Keratinocyte (primary cell): ENCODE measurements around the gene MDK. TPM values are rescaled to one million over a fixed set of nuclear protein-coding genes. Genes with fewer than 3 reads are reported as not detected.
"Not testable (repeated sequence)": the region's sequence is repeated elsewhere in the genome, so short reads cannot be mapped to it uniquely, and the experiment has no call there.

Experiments
- DNase-seq: peaks from one replicate; pipeline ENCODE4 v3.0.0-alpha.2; 2011; ENCODE audit warnings: low read depth, missing footprints, low spot score
- FAIRE-seq: peaks from 2 replicates; lab custom pipeline; 2011; peaks lifted over from hg19 to GRCh38; lab: Jason Lieb, UNC
- H2AFZ ChIP-seq: 2 replicates; pipeline ENCODE4 v1.6.0; 2012; ENCODE audit warnings: low read length, control low read depth, inconsistent platforms; ENCODE audit not compliant: control insufficient read depth
- H3K27ac ChIP-seq: 2 replicates; pipeline ENCODE4 v1.5.1; 2011; ENCODE audit warnings: low read length; ENCODE audit not compliant: control insufficient read depth, insufficient read depth
- H3K27me3 ChIP-seq: 3 replicates; pipeline ENCODE4 v1.6.0; 2011; ENCODE audit warnings: low read length; ENCODE audit not compliant: control insufficient read depth, insufficient read depth; ENCODE audit errors: extremely low read depth
- H3K36me3 ChIP-seq, 2 experiments: 2 replicates in 1 of 2; 3 replicates in 1 of 2; pipeline ENCODE4 v1.5.1; 2011; ENCODE audit warnings: low read length in 2 of 2, mild to moderate bottlenecking in 1 of 2; ENCODE audit not compliant: control insufficient read depth in 2 of 2, insufficient read depth in 2 of 2; ENCODE audit errors: extremely low read depth in 1 of 2
- H3K4me1 ChIP-seq: 3 replicates; pipeline ENCODE4 v1.5.1; 2011; ENCODE audit warnings: low read length; ENCODE audit not compliant: control insufficient read depth, insufficient read depth; ENCODE audit errors: extremely low read depth
- H3K4me2 ChIP-seq: 3 replicates; pipeline ENCODE4 v1.6.0; 2011; ENCODE audit warnings: low read depth, low read length; ENCODE audit not compliant: control insufficient read depth, insufficient read depth; ENCODE audit errors: extremely low read depth
- H3K4me3 ChIP-seq, 3 experiments: fragments of 200-600 bp in 1 of 3; sonication (generic) in 1 of 3; 2 replicates in 2 of 3; 3 replicates in 1 of 3; pipeline ENCODE4 v1.5.1; 2011 to 2016; ENCODE audit warnings: low read length in 3 of 3, mild to moderate bottlenecking in 3 of 3, control low read depth in 2 of 3, inconsistent platforms in 1 of 3, low read depth in 1 of 3, mixed read lengths in 1 of 3, mixed run types in 1 of 3, moderate library complexity in 1 of 3; ENCODE audit not compliant: control insufficient read depth in 2 of 3, insufficient read depth in 2 of 3; ENCODE audit errors: extremely low read depth in 1 of 3
- H3K79me2 ChIP-seq: 2 replicates; pipeline ENCODE4 v1.6.0; 2012; ENCODE audit warnings: low read length; ENCODE audit not compliant: control insufficient read depth, insufficient read depth
- H3K9ac ChIP-seq: 3 replicates; pipeline ENCODE4 v1.6.0; 2011; ENCODE audit warnings: low read length; ENCODE audit not compliant: control insufficient read depth, insufficient read depth; ENCODE audit errors: extremely low read depth
- H3K9me1 ChIP-seq: 3 replicates; pipeline ENCODE4 v1.6.0; 2011; ENCODE audit warnings: low read length; ENCODE audit not compliant: control insufficient read depth, insufficient read depth; ENCODE audit errors: extremely low read depth
- H3K9me3 ChIP-seq: 2 replicates; pipeline ENCODE4 v1.5.1; 2012; ENCODE audit warnings: low read depth, low read length; ENCODE audit not compliant: control insufficient read depth
- H4K20me1 ChIP-seq: 3 replicates; pipeline ENCODE4 v1.6.0; 2011; ENCODE audit warnings: low read length; ENCODE audit not compliant: control insufficient read depth, insufficient read depth; ENCODE audit errors: extremely low read depth
- CTCF ChIP-seq, 3 experiments: IDR thresholded peaks in 1 of 3; conservative IDR thresholded peaks in 1 of 3; optimal IDR thresholded peaks in 1 of 3; 2 replicates in 2 of 3; 3 replicates in 1 of 3; pipeline versions ENCODE3 to v1.5.1; 2011; ENCODE audit warnings: low read length in 3 of 3, mild to moderate bottlenecking in 3 of 3, moderate library complexity in 2 of 3, control low read depth in 1 of 3, inconsistent platforms in 1 of 3; ENCODE audit not compliant: insufficient read depth in 2 of 3; ENCODE audit errors: extremely low read depth in 1 of 3
- EZH2 ChIP-seq: IDR thresholded peaks from one replicate; pipeline ENCODE4 v1.6.1; 2012; ENCODE audit warnings: inconsistent platforms, mild to moderate bottlenecking, low read length, moderate library complexity
- dilution Hi-C: fragments of 300-500 bp; cut with MboI; formaldehyde crosslinking; loops from one replicate; pipeline ENCODE4 v1.7.0; 2020; ENCODE audit warnings: low sequenced_read_pairs; ENCODE audit not compliant: extremely low pct_ligation_motif_present
- polyA plus RNA-seq, 5 experiments: library from polyadenylated mRNA; depleted of rRNA in 3 of 5; stranded (reverse) in 3 of 5; stranded (forward) in 1 of 5; unstranded in 1 of 5; fragments of >200 nt; gene quantifications; 1 replicate in 1 of 5; 2 replicates in 3 of 5; 3 replicates in 1 of 5; pipeline versions ENCODE4 v1.2.1 to v1.2.3, GENCODE V29; 2011 to 2012; ENCODE audit warnings: missing spikeins in 2 of 5, low read depth in 1 of 5, low replicate concordance in 1 of 5

Gene MDK
- polyA plus RNA-seq, 1 donor (not counting 4 experiments of a cell fraction or from before 2014, with no cell fraction given) = 5.4 TPM

DNA sequence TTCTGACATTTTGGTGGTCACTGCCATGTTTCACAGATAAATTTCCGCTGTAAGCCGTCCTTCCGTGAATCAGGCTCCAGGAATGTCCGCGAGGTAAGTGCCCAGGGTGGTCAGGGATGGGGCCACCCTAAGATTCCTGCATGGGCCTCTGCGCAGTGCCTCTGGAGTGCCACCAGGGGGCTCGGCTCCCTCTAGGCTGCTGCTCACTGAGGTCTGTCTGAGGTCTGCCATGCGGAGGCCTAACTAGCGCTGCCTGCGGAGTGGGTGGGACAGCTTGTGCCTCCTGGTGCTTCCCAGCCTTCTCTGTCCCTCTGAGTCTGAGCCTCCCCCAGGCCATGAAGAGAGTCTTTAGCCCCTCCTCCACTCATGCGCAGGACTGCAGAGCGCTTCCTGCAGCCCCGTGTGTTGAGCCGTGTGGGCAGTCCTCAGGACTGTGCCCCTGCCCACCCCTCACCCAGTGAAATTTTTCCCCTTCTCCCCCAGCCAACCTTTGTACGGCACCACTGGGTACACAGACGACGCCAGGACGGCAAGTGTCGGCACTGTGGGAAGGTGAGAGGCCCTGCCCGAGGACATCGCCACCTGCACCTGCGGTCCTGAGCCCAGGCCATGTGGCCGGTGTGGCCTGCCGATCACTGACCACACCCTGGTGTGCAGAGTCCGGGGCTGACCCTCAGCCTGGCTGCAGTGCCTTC is 11.9 kb upstream of the MDK start:
- Histone ChIP-seq H3K4me3 (no peak overlapping the region), H3K36me3 (peaks cover 28% of the 10 kb centered on the region in 2 experiments), H2AFZ (no peak overlapping the region), H3K9me1 (no peaks in the 10 kb centered on the region), H3K9me3 (no peaks in the 10 kb centered on the region), H3K4me2 (no peak overlapping the region), H3K27me3 (no peaks in the 10 kb centered on the region), H3K27ac (no peak overlapping the region), H3K79me2 (peaks cover 9% of the 10 kb centered on the region), H3K9ac (no peak overlapping the region), H4K20me1 (peaks cover 10% of the 10 kb centered on the region), H3K4me1 (no peaks in the 10 kb centered on the region)
- DNase-seq = no peak
- peak; percentile 66 for FAIRE-seq
- TF ChIP-seq EZH2 = no peak
- TF ChIP-seq CTCF (optimal IDR thresholded peaks at IDR 0.05 in 1 of 3, IDR thresholded peaks at IDR 0.05 in 1 of 3, conservative IDR thresholded peaks at IDR 0.05 in 1 of 3; ENCODE audit: extremely low read depth in 1 of 3, insufficient read depth in 2 of 3, low read length in 3 of 3) = peak; percentile 83 to 94 (median 88)
- dilution Hi-C loops = no loop called here

GRCh38 chr11:46370253-46370652 is 11.2 kb upstream of the MDK start:
- Histone ChIP-seq H2AFZ (no peak overlapping the region), H3K9ac (no peak overlapping the region), H3K79me2 (peaks cover 3% of the 10 kb centered on the region), H3K4me3 (no peak overlapping the region), H3K9me1 (no peaks in the 10 kb centered on the region), H3K36me3 (peaks cover 28 to 32% of the 10 kb centered on the region in 2 experiments), H3K4me2 (no peak overlapping the region), H3K9me3 (no peaks in the 10 kb centered on the region), H3K27me3 (no peaks in the 10 kb centered on the region), H4K20me1 (peaks cover 6% of the 10 kb centered on the region), H3K27ac (no peak overlapping the region), H3K4me1 (no peaks in the 10 kb centered on the region)
- DNase-seq = no peak
- no peak for FAIRE-seq
- dilution Hi-C loops = no loop called here
- TF ChIP-seq EZH2 = no peak
- no peak for TF ChIP-seq CTCF (optimal IDR thresholded peaks at IDR 0.05 in 1 of 3, IDR thresholded peaks at IDR 0.05 in 1 of 3, conservative IDR thresholded peaks at IDR 0.05 in 1 of 3; ENCODE audit: extremely low read depth in 1 of 3, insufficient read depth in 2 of 3, low read length in 3 of 3)

GRCh38 chr11:46371262-46371661 is 10.2 kb upstream of the MDK start:
- peaks cover 28 to 41% of the 10 kb centered on the region in 2 experiments for H3K36me3 ChIP-seq
- H3K4me1 ChIP-seq, H2AFZ ChIP-seq, H3K4me2 ChIP-seq, H3K9me3 ChIP-seq, H3K27me3 ChIP-seq, H3K79me2 ChIP-seq, H3K9ac ChIP-seq, H3K9me1 ChIP-seq, H3K27ac ChIP-seq, dilution Hi-C loops, FAIRE-seq, H4K20me1 ChIP-seq, DNase-seq, H3K4me3 ChIP-seq: not testable (repeated sequence)
